PC-3 (cell line): ENCODE measurements around the gene MAP1B. TPM values are rescaled to one million over a fixed set of nuclear protein-coding genes. Genes with fewer than 3 reads are reported as not detected.

Experiments
- ATAC-seq: fragments of 200-7000 bp; cut with Tn5 transposase; 2 replicates; pipeline ENCODE4 v1.9.1; 2020; ENCODE audit warnings: mild to moderate bottlenecking, moderate library complexity
- BruUV-seq: library from RNA; stranded (reverse); fragments of 400-500 nt; replicated peaks from 2 replicates; lab custom pipeline; 2021; lab: Mats Ljungman, UMichigan
- CTCF ChIA-PET: fragments of 300-600 bp; sonication (Branson Sonifier 250); formaldehyde crosslinking; loops from one replicate; lab custom pipeline; 2022; ENCODE audit warnings: antibody characterized with exemption; lab: Charles Lee
- POLR2A ChIA-PET: fragments of 300-600 bp; sonication (Branson Sonifier 250); formaldehyde crosslinking; loops from one replicate; lab custom pipeline; 2022; ENCODE audit warnings: antibody characterized with exemption; ENCODE audit not compliant: unreplicated experiment; lab: Charles Lee
- DNase-seq: peaks from one replicate; pipeline ENCODE4 v3.0.0-alpha.2; 2015
- H2AFZ ChIP-seq: fragments of 300-600 bp; sonication (generic); 2 replicates; pipeline ENCODE4 v1.6.0; 2016; ENCODE audit warnings: antibody characterized with exemption, low read length
- H3F3A ChIP-seq: fragments of 300-600 bp; sonication (generic); one replicate; pipeline ENCODE4 v1.6.0; 2017; ENCODE audit warnings: antibody characterized with exemption, low read length, control low read depth, mild to moderate bottlenecking; ENCODE audit not compliant: unreplicated experiment
- H3K27ac ChIP-seq: fragments of 300-600 bp; sonication (generic); 2 replicates; pipeline ENCODE4 v1.5.1; 2016; ENCODE audit warnings: mild to moderate bottlenecking, low read length
- H3K27me3 ChIP-seq: fragments of 300-600 bp; sonication (generic); 2 replicates; pipeline ENCODE4 v1.6.1; 2016; ENCODE audit warnings: low read length, mixed read lengths
- H3K36me3 ChIP-seq: fragments of 300-600 bp; sonication (generic); 2 replicates; pipeline ENCODE4 v1.6.1; 2016; ENCODE audit warnings: low read depth, mixed run types, low read length, mixed read lengths
- H3K4me1 ChIP-seq: fragments of 300-600 bp; sonication (generic); 2 replicates; pipeline ENCODE4 v1.5.1; 2016; ENCODE audit warnings: low read length; ENCODE audit not compliant: insufficient read depth
- H3K4me2 ChIP-seq: fragments of 300-600 bp; sonication (generic); 2 replicates; pipeline ENCODE4 v1.6.0; 2016; ENCODE audit warnings: low read length
- H3K4me3 ChIP-seq: fragments of 300-600 bp; sonication (generic); 2 replicates; pipeline ENCODE4 v1.5.1; 2016; ENCODE audit warnings: mild to moderate bottlenecking, low read length, mixed read lengths
- H3K79me2 ChIP-seq: fragments of 300-600 bp; sonication (generic); 2 replicates; pipeline ENCODE4 v1.6.1; 2017; ENCODE audit warnings: low read length, mixed read lengths
- H3K9ac ChIP-seq: fragments of 300-600 bp; sonication (generic); 2 replicates; pipeline ENCODE4 v1.6.0; 2016; ENCODE audit warnings: mild to moderate bottlenecking, low read length
- H3K9me2 ChIP-seq: fragments of 300-600 bp; sonication (generic); replicated peaks from 2 replicates; pipeline ENCODE4 v1.6.1; 2016; ENCODE audit warnings: mixed run types, low read length, mixed read lengths
- H3K9me3 ChIP-seq: fragments of 300-600 bp; sonication (generic); 2 replicates; pipeline ENCODE4 v1.6.1; 2016; ENCODE audit warnings: low read length, mixed read lengths
- H4K20me1 ChIP-seq: fragments of 300-600 bp; sonication (generic); 2 replicates; pipeline ENCODE4 v1.6.1; 2016; ENCODE audit warnings: low read length, mixed read lengths
- EZH2 ChIP-seq: fragments of 300-600 bp; sonication (generic); IDR thresholded peaks from one replicate; pipeline ENCODE4 v1.6.1; 2017; ENCODE audit warnings: antibody characterized with exemption, mild to moderate bottlenecking, low read length; ENCODE audit not compliant: unreplicated experiment
- EZH2phosphoT487 ChIP-seq: fragments of 300-600 bp; sonication (generic); IDR thresholded peaks from 2 replicates; pipeline ENCODE4 v1.6.1; 2018; ENCODE audit warnings: mild to moderate bottlenecking, antibody characterized with exemption, low read length, borderline replicate concordance
- intact Hi-C: fragments of 100-400 bp; cut with micrococcal nuclease; formaldehyde crosslinking; loops from 2 replicates; pipeline ENCODE4 v1.9.0; 2023
- total RNA-seq: library from RNA; depleted of rRNA; stranded (reverse); fragments of >200 nt; gene quantifications from 2 replicates; pipeline ENCODE4 v1.2.3, GENCODE V29; 2014
- TF ChIP-seq, protein P1 (sequence below): fragments of 300-600 bp; sonication (generic); conservative IDR thresholded peaks from 2 replicates; pipeline ENCODE4 v1.5.1; 2017; ENCODE audit warnings: antibody characterized with exemption, low read depth, mild to moderate bottlenecking, low read length

MAP1B gene
- total RNA-seq, 1 experiment from 2014 or later = 12.8 TPM

- peaks cover 13% of the 10 kb centered on the region for H3F3A ChIP-seq
- no peaks in the 10 kb centered on the region for H3K9me2 ChIP-seq
- no peaks in the 10 kb centered on the region for H4K20me1 ChIP-seq
- ChIA-PET POLR2A (interaction anchor here (0.6 kb wide), 1 partner anchor 65 kb away, joined by 4 read pairs; no protein-coding TSS in a partner anchor), CTCF (interaction anchor here (0.6 to 1.4 kb wide), 2 partner anchors 63 to 107 kb away, joined by 3 to 5 read pairs; no protein-coding TSS in a partner anchor)
- no peaks in the 10 kb centered on the region for H3K36me3 ChIP-seq
- TF ChIP-seq, protein P1, sequence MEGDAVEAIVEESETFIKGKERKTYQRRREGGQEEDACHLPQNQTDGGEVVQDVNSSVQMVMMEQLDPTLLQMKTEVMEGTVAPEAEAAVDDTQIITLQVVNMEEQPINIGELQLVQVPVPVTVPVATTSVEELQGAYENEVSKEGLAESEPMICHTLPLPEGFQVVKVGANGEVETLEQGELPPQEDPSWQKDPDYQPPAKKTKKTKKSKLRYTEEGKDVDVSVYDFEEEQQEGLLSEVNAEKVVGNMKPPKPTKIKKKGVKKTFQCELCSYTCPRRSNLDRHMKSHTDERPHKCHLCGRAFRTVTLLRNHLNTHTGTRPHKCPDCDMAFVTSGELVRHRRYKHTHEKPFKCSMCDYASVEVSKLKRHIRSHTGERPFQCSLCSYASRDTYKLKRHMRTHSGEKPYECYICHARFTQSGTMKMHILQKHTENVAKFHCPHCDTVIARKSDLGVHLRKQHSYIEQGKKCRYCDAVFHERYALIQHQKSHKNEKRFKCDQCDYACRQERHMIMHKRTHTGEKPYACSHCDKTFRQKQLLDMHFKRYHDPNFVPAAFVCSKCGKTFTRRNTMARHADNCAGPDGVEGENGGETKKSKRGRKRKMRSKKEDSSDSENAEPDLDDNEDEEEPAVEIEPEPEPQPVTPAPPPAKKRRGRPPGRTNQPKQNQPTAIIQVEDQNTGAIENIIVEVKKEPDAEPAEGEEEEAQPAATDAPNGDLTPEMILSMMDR = no peak
- TF ChIP-seq EZH2 (no peak), EZH2phosphoT487 (no peak)
- DNase-seq (no peak), ATAC-seq (no peak)
- H3K27me3 ChIP-seq = no peaks in the 10 kb centered on the region
- H3K27ac ChIP-seq = peak overlapping the region; percentile 96
- no peak overlapping the region for H3K4me3 ChIP-seq
- H3K4me2 ChIP-seq = no peak overlapping the region
- peaks cover 25% of the 10 kb centered on the region for H3K79me2 ChIP-seq
- intact Hi-C loops = loop anchor here (5.0 to 10.0 kb wide), 3 partner anchors 37 to 468 kb away; no protein-coding TSS in a partner anchor
- no peak overlapping the region for H2AFZ ChIP-seq
- H3K9ac ChIP-seq = peak overlapping the region; percentile 64; the same call in 1 of the 2 replicates
- peaks cover 42% of the 10 kb centered on the region for H3K4me1 ChIP-seq
- no peaks in the 10 kb centered on the region for H3K9me3 ChIP-seq
- no TSS peak for BruUV-seq
These were observed 138.3 kb downstream of the MAP1B start for GRCh38 chr5:72245546-72245945.

DNA sequence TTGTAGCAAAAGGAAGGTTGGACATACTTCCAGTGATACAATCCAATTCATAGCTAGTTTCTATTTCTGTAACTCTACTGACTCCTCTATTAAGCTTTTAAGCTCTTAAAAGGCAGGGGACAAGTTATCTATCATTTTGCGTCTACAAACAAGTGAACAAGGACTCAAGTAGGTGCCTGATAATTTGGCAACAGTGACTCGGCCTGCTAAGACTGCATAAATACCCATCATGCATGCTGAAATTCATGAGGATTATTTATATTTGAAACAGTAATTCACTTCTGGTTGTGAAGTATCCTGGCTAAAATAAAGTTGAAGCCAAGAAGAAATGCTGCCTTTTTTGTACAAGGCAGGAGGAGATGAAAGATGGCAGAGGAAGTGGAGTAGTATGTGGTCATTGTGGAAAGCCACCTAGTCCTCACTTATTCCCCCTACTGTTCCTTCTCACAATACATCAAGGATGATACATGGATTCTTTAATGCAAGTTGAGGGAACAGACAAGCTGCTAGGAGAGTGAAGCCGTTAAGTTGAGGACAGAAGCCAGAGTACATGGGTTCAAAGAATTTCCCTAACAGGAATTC is 138.8 kb downstream of the MAP1B start:
- CTCF ChIA-PET = interaction anchor here (1.4 kb wide), 1 partner anchor 62 kb away, joined by 5 read pairs; no protein-coding TSS in a partner anchor
- Histone ChIP-seq H3K9me2 (no peaks in the 10 kb centered on the region), H3K9ac (peak overlapping the region; percentile 64), H3K27me3 (no peaks in the 10 kb centered on the region), H3K9me3 (no peaks in the 10 kb centered on the region), H4K20me1 (no peaks in the 10 kb centered on the region), H3K4me2 (peak overlapping the region; percentile 78), H3F3A (peaks cover 13% of the 10 kb centered on the region), H3K36me3 (no peaks in the 10 kb centered on the region), H3K79me2 (peaks cover 25% of the 10 kb centered on the region), H3K27ac (peak overlapping the region; percentile 96), H2AFZ (no peak overlapping the region), H3K4me1 (peaks cover 42% of the 10 kb centered on the region), H3K4me3 (no peak overlapping the region)
- intact Hi-C loops = loop anchor here (2.0 to 10.0 kb wide), 4 partner anchors 36 to 469 kb away; no protein-coding TSS in a partner anchor
- DNase-seq = no peak
- POLR2A ChIA-PET = interaction anchor here (0.7 kb wide), 1 partner anchor 674 kb away, joined by 8 read pairs; no protein-coding TSS in a partner anchor
- ATAC-seq = no peak
- TF ChIP-seq, protein P1 = no peak
- TF ChIP-seq EZH2 (no peak), EZH2phosphoT487 (no peak)
- BruUV-seq = no TSS peak
